Neural cell (in vitro differentiated cells): ENCODE data around the gene CCR3. TPM values are rescaled to one million over a fixed set of nuclear protein-coding genes. Genes with fewer than 3 reads are reported as not detected.

Experiments
- H2AFZ ChIP-seq: fragments of 200-600, 300-800 bp; sonication (generic), shearing (Covaris generic); 2 replicates; pipeline ENCODE4 v1.6.0; 2014; ENCODE audit warnings: low read depth, mild to moderate bottlenecking, antibody characterized with exemption, low read length, moderate library complexity
- H3F3A ChIP-seq: fragments of 200-600 bp; shearing (Covaris generic); 2 replicates; pipeline ENCODE4 v1.6.1; 2016; ENCODE audit warnings: mild to moderate bottlenecking, moderate library complexity, mixed read lengths, antibody characterized with exemption, low read length; ENCODE audit not compliant: insufficient read depth, poor library complexity, severe bottlenecking
- H3K27ac ChIP-seq: fragments of 200-600, 300-800 bp; sonication (generic), shearing (Covaris generic); 2 replicates; pipeline ENCODE4 v1.5.1; 2014; ENCODE audit warnings: mild to moderate bottlenecking, low read length, moderate library complexity
- H3K27me3 ChIP-seq: fragments of 300-800, 200-600 bp; sonication (generic), shearing (Covaris generic); 2 replicates; pipeline ENCODE4 v1.6.0; 2014; ENCODE audit warnings: mild to moderate bottlenecking, low read depth, low read length, moderate library complexity; ENCODE audit not compliant: insufficient read depth
- H3K36me3 ChIP-seq: fragments of 300-800, 200-600 bp; sonication (generic), shearing (Covaris generic); 2 replicates; pipeline ENCODE4 v1.5.1; 2014; ENCODE audit warnings: mild to moderate bottlenecking, antibody characterized with exemption, low read length, moderate library complexity; ENCODE audit not compliant: insufficient read depth
- H3K4me2 ChIP-seq: fragments of 300-800, 200-600 bp; sonication (generic), shearing (Covaris generic); 2 replicates; pipeline ENCODE4 v1.6.0; 2014; ENCODE audit warnings: mild to moderate bottlenecking, low read length
- H3K4me3 ChIP-seq: fragments of 300-800, 200-600 bp; sonication (generic), shearing (Covaris generic); 2 replicates; pipeline ENCODE4 v1.5.1; 2014; ENCODE audit warnings: mild to moderate bottlenecking, low read length, moderate library complexity
- H3K79me2 ChIP-seq: fragments of 200-600 bp; shearing (Covaris generic); replicated peaks from 2 replicates; pipeline ENCODE4 v1.6.0; 2014; ENCODE audit warnings: mild to moderate bottlenecking, low read length, moderate library complexity; ENCODE audit not compliant: insufficient read depth
- H3K9ac ChIP-seq: fragments of 300-800, 200-600 bp; sonication (generic), shearing (Covaris generic); 2 replicates; pipeline ENCODE4 v1.6.1; 2016; ENCODE audit warnings: mild to moderate bottlenecking, low read length, mixed read lengths
- H3K9me2 ChIP-seq: fragments of 200-600 bp; shearing (Covaris generic); 2 replicates; pipeline ENCODE4 v1.6.1; 2016; ENCODE audit warnings: mild to moderate bottlenecking, low read length, mixed read lengths; ENCODE audit not compliant: insufficient read depth
- H3K9me3 ChIP-seq: fragments of 200-600, 300-800 bp; sonication (generic), shearing (Covaris generic); 2 replicates; pipeline ENCODE4 v1.6.1; 2016; ENCODE audit warnings: mild to moderate bottlenecking, mixed run types, low read length, moderate library complexity, mixed read lengths
- H4K20me1 ChIP-seq: fragments of 200-600 bp; shearing (Covaris generic); 2 replicates; pipeline ENCODE4 v1.6.1; 2016; ENCODE audit warnings: mild to moderate bottlenecking, mixed run types; ENCODE audit not compliant: insufficient read depth
- CTCF ChIP-seq: fragments of 450-650 bp; IDR thresholded peaks from 2 replicates; pipeline ENCODE4 v1.5.1; 2014; ENCODE audit warnings: antibody characterized with exemption, mild to moderate bottlenecking, moderate library complexity; ENCODE audit not compliant: poor library complexity, severe bottlenecking
- EP300 ChIP-seq: fragments of 450-650 bp; conservative IDR thresholded peaks from 2 replicates; pipeline ENCODE4 v1.6.1; 2014; ENCODE audit warnings: antibody characterized with exemption, mild to moderate bottlenecking, moderate library complexity; ENCODE audit not compliant: poor library complexity, severe bottlenecking
- EZH2 ChIP-seq: fragments of 200-600, 300-800 bp; shearing (Covaris generic), sonication (generic); IDR thresholded peaks from 2 replicates; pipeline ENCODE4 v1.6.1; 2014; ENCODE audit warnings: antibody characterized with exemption, low read length, borderline replicate concordance, mild to moderate bottlenecking; ENCODE audit not compliant: insufficient read depth, poor library complexity, severe bottlenecking
- MXI1 ChIP-seq: fragments of 450-650 bp; conservative IDR thresholded peaks from 2 replicates; pipeline ENCODE4 v1.6.1; 2014; ENCODE audit warnings: antibody characterized with exemption, mild to moderate bottlenecking; ENCODE audit not compliant: poor library complexity, severe bottlenecking
- POLR2AphosphoS5 ChIP-seq: IDR thresholded peaks from 2 replicates; pipeline ENCODE4 v1.6.1; 2012
- RAD21 ChIP-seq: fragments of 450-650 bp; conservative IDR thresholded peaks from 2 replicates; pipeline ENCODE4 v1.6.1; 2014; ENCODE audit warnings: antibody characterized with exemption, mild to moderate bottlenecking, moderate library complexity
- SMC3 ChIP-seq: fragments of 450-650 bp; conservative IDR thresholded peaks from 2 replicates; pipeline ENCODE4 v1.6.1; 2014; ENCODE audit warnings: antibody characterized with exemption, mild to moderate bottlenecking, moderate library complexity; ENCODE audit not compliant: poor library complexity
- TAF1 ChIP-seq: IDR thresholded peaks from 2 replicates; pipeline ENCODE4 v1.6.1; 2012; ENCODE audit warnings: low read depth
- polyA plus RNA-seq: library from polyadenylated mRNA; depleted of rRNA; stranded (reverse); fragments of >200 nt; gene quantifications from 2 replicates; pipeline ENCODE4 v1.2.3, GENCODE V29; 2014
- TF ChIP-seq, protein P1 (sequence below): IDR thresholded peaks from 2 replicates; pipeline ENCODE4 v1.6.1; 2012; ENCODE audit warnings: borderline replicate concordance

Gene CCR3
- polyA plus RNA-seq, 1 donor from 2014 or later: not detected

- Histone ChIP-seq H3K27ac (no peak overlapping the region), H3K79me2 (no peaks in the 10 kb centered on the region), H3K9ac (no peak overlapping the region), H2AFZ (no peak overlapping the region), H3K36me3 (no peaks in the 10 kb centered on the region), H3K4me2 (no peak overlapping the region), H4K20me1 (no peaks in the 10 kb centered on the region), H3K27me3 (no peaks in the 10 kb centered on the region), H3F3A (no peaks in the 10 kb centered on the region), H3K4me3 (no peak overlapping the region), H3K9me3 (no peaks in the 10 kb centered on the region), H3K9me2 (no peaks in the 10 kb centered on the region)
- TF ChIP-seq POLR2AphosphoS5: no peak
- TF ChIP-seq TAF1: no peak
- no peak for TF ChIP-seq CTCF
- TF ChIP-seq EP300: no peak
- TF ChIP-seq EZH2: no peak
- no peak for TF ChIP-seq SMC3
- no peak for TF ChIP-seq RAD21
- TF ChIP-seq MXI1: no peak
- TF ChIP-seq, protein P1, sequence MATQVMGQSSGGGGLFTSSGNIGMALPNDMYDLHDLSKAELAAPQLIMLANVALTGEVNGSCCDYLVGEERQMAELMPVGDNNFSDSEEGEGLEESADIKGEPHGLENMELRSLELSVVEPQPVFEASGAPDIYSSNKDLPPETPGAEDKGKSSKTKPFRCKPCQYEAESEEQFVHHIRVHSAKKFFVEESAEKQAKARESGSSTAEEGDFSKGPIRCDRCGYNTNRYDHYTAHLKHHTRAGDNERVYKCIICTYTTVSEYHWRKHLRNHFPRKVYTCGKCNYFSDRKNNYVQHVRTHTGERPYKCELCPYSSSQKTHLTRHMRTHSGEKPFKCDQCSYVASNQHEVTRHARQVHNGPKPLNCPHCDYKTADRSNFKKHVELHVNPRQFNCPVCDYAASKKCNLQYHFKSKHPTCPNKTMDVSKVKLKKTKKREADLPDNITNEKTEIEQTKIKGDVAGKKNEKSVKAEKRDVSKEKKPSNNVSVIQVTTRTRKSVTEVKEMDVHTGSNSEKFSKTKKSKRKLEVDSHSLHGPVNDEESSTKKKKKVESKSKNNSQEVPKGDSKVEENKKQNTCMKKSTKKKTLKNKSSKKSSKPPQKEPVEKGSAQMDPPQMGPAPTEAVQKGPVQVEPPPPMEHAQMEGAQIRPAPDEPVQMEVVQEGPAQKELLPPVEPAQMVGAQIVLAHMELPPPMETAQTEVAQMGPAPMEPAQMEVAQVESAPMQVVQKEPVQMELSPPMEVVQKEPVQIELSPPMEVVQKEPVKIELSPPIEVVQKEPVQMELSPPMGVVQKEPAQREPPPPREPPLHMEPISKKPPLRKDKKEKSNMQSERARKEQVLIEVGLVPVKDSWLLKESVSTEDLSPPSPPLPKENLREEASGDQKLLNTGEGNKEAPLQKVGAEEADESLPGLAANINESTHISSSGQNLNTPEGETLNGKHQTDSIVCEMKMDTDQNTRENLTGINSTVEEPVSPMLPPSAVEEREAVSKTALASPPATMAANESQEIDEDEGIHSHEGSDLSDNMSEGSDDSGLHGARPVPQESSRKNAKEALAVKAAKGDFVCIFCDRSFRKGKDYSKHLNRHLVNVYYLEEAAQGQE: no peak
Measured at GRCh38 chr3:46218196-46218709, 24.0 kb upstream of the CCR3 start.

GRCh38 chr3:46221391-46221790 is 20.9 kb upstream of the CCR3 start:
- Histone ChIP-seq H3F3A (no peaks in the 10 kb centered on the region), H3K36me3 (no peaks in the 10 kb centered on the region), H4K20me1 (no peaks in the 10 kb centered on the region), H3K9me2 (no peaks in the 10 kb centered on the region), H3K79me2 (no peaks in the 10 kb centered on the region), H3K4me2 (no peak overlapping the region), H3K9ac (no peak overlapping the region), H3K27ac (no peak overlapping the region), H3K9me3 (no peaks in the 10 kb centered on the region), H2AFZ (no peak overlapping the region), H3K4me3 (no peak overlapping the region), H3K27me3 (no peaks in the 10 kb centered on the region)
- TF ChIP-seq SMC3 (no peak), EP300 (no peak), POLR2AphosphoS5 (no peak), MXI1 (no peak), CTCF (no peak), EZH2 (no peak), TAF1 (no peak), RAD21 (no peak)
- TF ChIP-seq, protein P1: no peak
